Measurements from ENCODE around the gene HIRIP3.

Gene HIRIP3

GRCh38 chr16:29959293-29959692 lies 36.1 kb downstream of the HIRIP3 start:
- TF ChIP-seq, protein P1, sequence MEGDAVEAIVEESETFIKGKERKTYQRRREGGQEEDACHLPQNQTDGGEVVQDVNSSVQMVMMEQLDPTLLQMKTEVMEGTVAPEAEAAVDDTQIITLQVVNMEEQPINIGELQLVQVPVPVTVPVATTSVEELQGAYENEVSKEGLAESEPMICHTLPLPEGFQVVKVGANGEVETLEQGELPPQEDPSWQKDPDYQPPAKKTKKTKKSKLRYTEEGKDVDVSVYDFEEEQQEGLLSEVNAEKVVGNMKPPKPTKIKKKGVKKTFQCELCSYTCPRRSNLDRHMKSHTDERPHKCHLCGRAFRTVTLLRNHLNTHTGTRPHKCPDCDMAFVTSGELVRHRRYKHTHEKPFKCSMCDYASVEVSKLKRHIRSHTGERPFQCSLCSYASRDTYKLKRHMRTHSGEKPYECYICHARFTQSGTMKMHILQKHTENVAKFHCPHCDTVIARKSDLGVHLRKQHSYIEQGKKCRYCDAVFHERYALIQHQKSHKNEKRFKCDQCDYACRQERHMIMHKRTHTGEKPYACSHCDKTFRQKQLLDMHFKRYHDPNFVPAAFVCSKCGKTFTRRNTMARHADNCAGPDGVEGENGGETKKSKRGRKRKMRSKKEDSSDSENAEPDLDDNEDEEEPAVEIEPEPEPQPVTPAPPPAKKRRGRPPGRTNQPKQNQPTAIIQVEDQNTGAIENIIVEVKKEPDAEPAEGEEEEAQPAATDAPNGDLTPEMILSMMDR (IDR thresholded peaks at IDR 0.05; ENCODE audit: low read length): no peak
- TF ChIP-seq EZH2 (optimal IDR thresholded peaks at IDR 0.05; ENCODE audit: low read depth, low read length): no peak
- no peak for TF ChIP-seq EZH2phosphoT487 (IDR thresholded peaks at IDR 0.05; ENCODE audit: low read length)
- no peak overlapping the region for H2AFZ ChIP-seq (ENCODE audit: low read length)
- no peak overlapping the region for H3K4me2 ChIP-seq (ENCODE audit: low read depth, low read length)
- H3K9me2 ChIP-seq (replicated peaks; ENCODE audit: insufficient read depth, low read length): no peaks in the 10 kb centered on the region
- H3K27ac ChIP-seq (ENCODE audit: low read length): no peak overlapping the region
- no peaks in the 10 kb centered on the region for H3K9me3 ChIP-seq (replicated peaks; ENCODE audit: insufficient read depth, low read length)
- no peaks in the 10 kb centered on the region for H4K20me1 ChIP-seq (ENCODE audit: insufficient read depth, low read length)
- 0 out of 2 replicates have a peak, but pooled peaks cover 3% of the 10 kb centered on the region for H3F3A ChIP-seq (ENCODE audit: insufficient read depth, low read length)
- DNase-seq: no peak
- H3K79me2 ChIP-seq (ENCODE audit: low read length): no peaks in the 10 kb centered on the region
- H3K27me3 ChIP-seq (replicated peaks; ENCODE audit: insufficient read depth, low read length): no peaks in the 10 kb centered on the region
- H3K4me1 ChIP-seq (ENCODE audit: low read length): peaks cover 10% of the 10 kb centered on the region
- H3K9ac ChIP-seq (ENCODE audit: low read length): no peak overlapping the region
- H3K4me3 ChIP-seq (ENCODE audit: low read length): no peak overlapping the region
- no peaks in the 10 kb centered on the region for H3K36me3 ChIP-seq (replicated peaks; ENCODE audit: insufficient read depth, low read length)

- Histone ChIP-seq H3K4me1 (ENCODE audit: low read length) (peaks cover 10% of the 10 kb centered on the region), H3F3A (ENCODE audit: insufficient read depth, low read length) (0 out of 2 replicates have a peak, but pooled peaks cover 3% of the 10 kb centered on the region), H3K36me3 (replicated peaks; ENCODE audit: insufficient read depth, low read length) (no peaks in the 10 kb centered on the region), H3K9me3 (replicated peaks; ENCODE audit: insufficient read depth, low read length) (no peaks in the 10 kb centered on the region), H2AFZ (ENCODE audit: low read length) (no peak overlapping the region), H3K4me3 (ENCODE audit: low read length) (no peak overlapping the region), H3K79me2 (ENCODE audit: low read length) (no peaks in the 10 kb centered on the region), H3K9ac (ENCODE audit: low read length) (no peak overlapping the region), H3K27me3 (replicated peaks; ENCODE audit: insufficient read depth, low read length) (no peaks in the 10 kb centered on the region), H3K4me2 (ENCODE audit: low read depth, low read length) (no peak overlapping the region), H3K9me2 (replicated peaks; ENCODE audit: insufficient read depth, low read length) (no peaks in the 10 kb centered on the region), H4K20me1 (ENCODE audit: insufficient read depth, low read length) (no peaks in the 10 kb centered on the region), H3K27ac (ENCODE audit: low read length) (no peak overlapping the region)
- TF ChIP-seq, protein P1 (IDR thresholded peaks at IDR 0.05; ENCODE audit: low read length): no peak
- TF ChIP-seq EZH2phosphoT487 (IDR thresholded peaks at IDR 0.05; ENCODE audit: low read length): no peak
- no peak for TF ChIP-seq EZH2 (optimal IDR thresholded peaks at IDR 0.05; ENCODE audit: low read depth, low read length)
- DNase-seq: no peak
These were observed 36.7 kb downstream of the HIRIP3 start for GRCh38 chr16:29958756-29959155.

- DNase-seq: no peak
- Histone ChIP-seq H2AFZ (ENCODE audit: low read length) (no peak overlapping the region), H3K4me3 (ENCODE audit: low read length) (no peak overlapping the region)
These were observed 43.6 kb downstream of the HIRIP3 start for GRCh38 chr16:29951625-29952365.

More at GRCh38 chr16:29951625-29952365, 43.6 kb downstream of the HIRIP3 start:
- H3K79me2 ChIP-seq (ENCODE audit: low read length): no peaks in the 10 kb centered on the region
- no peaks in the 10 kb centered on the region for H3K9me2 ChIP-seq (replicated peaks; ENCODE audit: insufficient read depth, low read length)
- no peak overlapping the region for H3K27ac ChIP-seq (ENCODE audit: low read length)
- TF ChIP-seq, protein P1 (IDR thresholded peaks at IDR 0.05; ENCODE audit: low read length): no peak
- TF ChIP-seq EZH2 (optimal IDR thresholded peaks at IDR 0.05; ENCODE audit: low read depth, low read length) (no peak), EZH2phosphoT487 (IDR thresholded peaks at IDR 0.05; ENCODE audit: low read length) (no peak)
- H3K9ac ChIP-seq (ENCODE audit: low read length): no peak overlapping the region
- H3K9me3 ChIP-seq (replicated peaks; ENCODE audit: insufficient read depth, low read length): no peaks in the 10 kb centered on the region
- H3K4me1 ChIP-seq (ENCODE audit: low read length): peaks cover 4% of the 10 kb centered on the region
- H3K27me3 ChIP-seq (replicated peaks; ENCODE audit: insufficient read depth, low read length): no peaks in the 10 kb centered on the region
- no peaks in the 10 kb centered on the region for H3K36me3 ChIP-seq (replicated peaks; ENCODE audit: insufficient read depth, low read length)
- H3K4me2 ChIP-seq (ENCODE audit: low read depth, low read length): no peak overlapping the region
- H4K20me1 ChIP-seq (ENCODE audit: insufficient read depth, low read length): no peaks in the 10 kb centered on the region
- 0 out of 2 replicates have a peak, but pooled peaks cover 3% of the 10 kb centered on the region for H3F3A ChIP-seq (ENCODE audit: insufficient read depth, low read length)
